H1 (cell line): ENCODE results near the gene LITAF. TPM values are rescaled to one million over a fixed set of nuclear protein-coding genes. Genes with fewer than 3 reads are reported as not detected.

Source experiments
- GTF2F1 ChIP-seq: IDR thresholded peaks from 2 replicates; pipeline ENCODE4 v1.6.1; 2012; ENCODE audit warnings: low read depth, low read length, improper control_type of control experiment, borderline replicate concordance
- HDAC6 ChIP-seq: IDR thresholded peaks from one replicate; pipeline ENCODE4 v1.7.1; 2012; ENCODE audit warnings: low read depth, mild to moderate bottlenecking, inconsistent platforms, low read length, moderate library complexity
- TAF1 ChIP-seq: IDR thresholded peaks from 2 replicates; pipeline ENCODE4 v1.6.1; 2011; ENCODE audit warnings: mild to moderate bottlenecking, low read depth, low read length
- polyA plus RNA-seq, 7 experiments: library from polyadenylated mRNA; depleted of rRNA in 3 of 7; stranded (reverse) in 5 of 7; unstranded in 2 of 7; fragments of >200 nt in 5 of 7; fragments of 200-250 nt in 2 of 7; gene quantifications; 1 replicate in 5 of 7; 2 replicates in 1 of 7; 4 replicates in 1 of 7; pipeline versions ENCODE4 v1.2.1 to v1.2.3, GENCODE V29; 2011 to 2013; ENCODE audit warnings: missing spikeins in 2 of 7, mixed read lengths in 2 of 7
- total RNA-seq: library from RNA; stranded (reverse); fragmentation: NEBNext Ultra II Directional; extraction: Animal tissue kit (Norgen Biotek cat#: 25700); gene quantifications from 2 replicates; pipeline ENCODE4 v1.2.1, GENCODE V29; 2021
- TF ChIP-seq, protein P1 (sequence below): IDR thresholded peaks from 2 replicates; pipeline ENCODE4 v1.6.1; 2011; ENCODE audit warnings: low read depth, mild to moderate bottlenecking, low read length; ENCODE audit not compliant: insufficient read depth

LITAF gene
- total and polyA plus RNA-seq, 2 of the 8 experiments (the other 6 are each of a cell fraction or from before 2014, with no cell fraction given) = 165 to 205 TPM

DNA sequence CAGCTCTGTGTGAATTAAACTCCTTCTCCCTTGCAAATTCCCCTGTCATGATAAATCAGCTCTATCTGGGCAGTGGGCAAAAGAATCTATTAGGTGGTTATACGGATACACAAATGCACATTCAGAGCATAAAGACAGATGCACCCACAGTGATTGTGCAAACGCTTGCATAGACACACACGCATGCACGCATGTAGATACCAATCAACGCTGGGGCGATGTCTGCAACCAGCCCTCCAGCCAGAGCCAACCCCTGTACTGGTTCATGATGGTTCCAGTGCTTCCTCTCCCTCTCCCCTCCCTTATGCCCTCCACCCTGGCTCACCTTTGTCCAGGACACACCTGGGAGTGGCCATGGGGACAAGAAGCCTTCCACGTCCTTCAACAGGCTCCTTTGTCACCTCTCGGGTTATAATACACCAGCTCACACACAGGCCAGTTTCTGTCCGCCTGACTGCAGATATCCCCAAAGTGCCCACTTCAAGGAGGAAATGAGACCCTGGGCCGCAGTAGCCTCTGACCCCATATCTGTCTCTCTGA is 48.5 kb upstream of the LITAF start (continued):
- no peak for TF ChIP-seq GTF2F1
- TF ChIP-seq TAF1 = no peak
- TF ChIP-seq HDAC6 = no peak
- TF ChIP-seq, protein P1, sequence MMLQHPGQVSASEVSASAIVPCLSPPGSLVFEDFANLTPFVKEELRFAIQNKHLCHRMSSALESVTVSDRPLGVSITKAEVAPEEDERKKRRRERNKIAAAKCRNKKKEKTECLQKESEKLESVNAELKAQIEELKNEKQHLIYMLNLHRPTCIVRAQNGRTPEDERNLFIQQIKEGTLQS = no peak
- TF ChIP-seq, all 59 proteins: peak for 0
